ENCODE measurements around the gene BBLN.

BBLN gene

DNA sequence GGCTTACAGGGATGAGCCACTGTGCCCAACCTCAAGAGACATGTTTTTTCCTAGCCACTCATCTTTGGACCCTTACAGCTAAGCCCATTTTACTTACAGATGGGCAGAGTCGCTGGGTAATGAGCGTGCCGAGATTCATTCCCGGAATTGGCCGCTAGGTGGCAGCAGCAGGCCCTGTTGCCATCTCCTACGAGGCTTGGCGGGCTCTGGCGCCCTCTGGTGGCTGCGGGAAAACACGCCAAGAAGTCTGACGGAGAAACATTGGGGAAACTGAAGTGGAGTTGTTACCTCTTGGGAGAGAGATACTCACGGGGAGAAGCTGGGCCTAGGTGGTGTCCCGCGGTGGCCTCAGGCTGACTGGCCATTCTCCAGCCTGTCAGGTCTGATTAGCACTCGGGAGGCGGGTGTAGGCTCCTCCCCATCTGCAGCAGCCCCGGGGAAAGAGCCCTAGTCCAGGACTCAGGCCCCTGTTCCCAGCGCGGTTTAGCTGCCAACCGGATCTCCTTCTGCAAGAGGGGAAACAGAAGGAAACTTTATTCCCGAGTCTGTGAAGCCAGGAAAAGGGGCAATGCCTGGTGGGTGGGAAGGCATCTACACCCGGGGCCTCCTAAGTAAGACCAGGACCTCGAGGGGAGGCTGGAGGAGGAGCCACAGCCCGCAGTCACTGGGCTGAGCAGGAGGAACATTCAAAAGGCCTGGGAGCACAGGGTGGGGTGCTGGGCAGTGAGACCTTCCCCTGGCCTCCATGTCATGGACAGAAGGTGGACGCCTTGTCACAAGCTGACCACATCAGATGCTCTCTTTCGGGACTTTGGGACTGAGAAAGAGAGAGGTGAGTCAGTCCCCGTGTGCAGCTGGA is 42.2 kb upstream of the BBLN start:
- TF ChIP-seq, protein P1, sequence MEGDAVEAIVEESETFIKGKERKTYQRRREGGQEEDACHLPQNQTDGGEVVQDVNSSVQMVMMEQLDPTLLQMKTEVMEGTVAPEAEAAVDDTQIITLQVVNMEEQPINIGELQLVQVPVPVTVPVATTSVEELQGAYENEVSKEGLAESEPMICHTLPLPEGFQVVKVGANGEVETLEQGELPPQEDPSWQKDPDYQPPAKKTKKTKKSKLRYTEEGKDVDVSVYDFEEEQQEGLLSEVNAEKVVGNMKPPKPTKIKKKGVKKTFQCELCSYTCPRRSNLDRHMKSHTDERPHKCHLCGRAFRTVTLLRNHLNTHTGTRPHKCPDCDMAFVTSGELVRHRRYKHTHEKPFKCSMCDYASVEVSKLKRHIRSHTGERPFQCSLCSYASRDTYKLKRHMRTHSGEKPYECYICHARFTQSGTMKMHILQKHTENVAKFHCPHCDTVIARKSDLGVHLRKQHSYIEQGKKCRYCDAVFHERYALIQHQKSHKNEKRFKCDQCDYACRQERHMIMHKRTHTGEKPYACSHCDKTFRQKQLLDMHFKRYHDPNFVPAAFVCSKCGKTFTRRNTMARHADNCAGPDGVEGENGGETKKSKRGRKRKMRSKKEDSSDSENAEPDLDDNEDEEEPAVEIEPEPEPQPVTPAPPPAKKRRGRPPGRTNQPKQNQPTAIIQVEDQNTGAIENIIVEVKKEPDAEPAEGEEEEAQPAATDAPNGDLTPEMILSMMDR (IDR thresholded peaks at IDR 0.05; ENCODE audit: low read depth, low read length) = no peak; the same call in none of the 2 replicates
- DNase-seq (ENCODE audit: extremely low read depth, low read depth) = peak; percentile 59

DNA sequence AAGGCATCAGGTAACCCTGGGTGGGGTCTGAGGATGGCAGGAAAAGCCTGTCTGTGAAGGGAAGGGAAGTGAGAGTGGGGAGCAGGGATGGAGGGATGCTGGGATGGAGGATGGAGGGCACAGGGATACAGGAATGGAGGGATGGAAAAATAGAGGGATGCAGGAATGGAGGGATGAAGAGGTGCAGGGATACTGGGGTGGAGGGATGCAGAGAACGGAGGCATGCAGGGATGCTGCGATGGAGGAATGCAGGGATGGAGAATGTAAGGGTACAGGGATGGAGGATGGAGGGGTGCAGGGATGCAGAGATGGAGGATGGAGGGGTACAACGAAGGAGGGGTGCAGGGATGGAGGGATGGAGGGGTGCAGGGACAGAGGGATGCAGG is 41.6 kb upstream of the BBLN start:
- TF ChIP-seq, protein P1 (IDR thresholded peaks at IDR 0.05; ENCODE audit: low read depth, low read length) = no peak

DNA sequence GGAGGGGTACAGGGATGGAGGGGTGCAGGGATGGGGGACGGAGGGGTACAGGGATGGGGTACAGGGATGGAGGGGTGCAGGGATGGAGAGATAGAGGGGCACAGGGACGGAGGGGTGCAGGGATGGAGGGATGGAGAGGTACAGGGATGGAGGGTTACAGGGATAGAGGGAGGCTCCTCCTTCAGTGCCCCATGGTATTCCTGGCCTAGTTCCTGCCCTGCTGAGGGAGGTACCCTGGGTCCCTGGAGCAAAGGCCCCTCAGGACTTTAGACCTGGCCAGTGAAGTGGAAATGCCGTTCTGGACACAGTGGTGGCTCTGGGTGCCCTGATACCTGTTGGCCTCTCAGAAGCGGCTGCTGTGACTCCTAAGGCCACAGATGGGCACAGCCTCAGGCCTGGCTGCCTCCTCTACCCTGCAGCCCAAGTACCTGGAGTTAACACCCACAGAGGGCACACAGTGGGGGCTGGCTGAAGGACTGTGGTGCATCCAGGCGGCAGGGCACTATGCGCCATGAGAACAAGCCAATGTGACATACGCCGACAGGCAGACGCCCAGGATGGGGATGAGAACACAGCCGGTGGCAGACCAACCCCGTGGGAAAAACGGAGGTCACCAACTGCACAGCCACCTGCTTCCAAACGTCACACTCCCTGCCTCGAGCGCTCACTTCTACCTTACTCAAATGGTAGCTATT is 40.9 kb upstream of the BBLN start:
- TF ChIP-seq, protein P1 (IDR thresholded peaks at IDR 0.05; ENCODE audit: low read depth, low read length) = no peak
- DNase-seq (ENCODE audit: extremely low read depth, low read depth) = no peak

More for the DNA sequence above, 41.6 kb upstream of the BBLN start:
- DNase-seq (ENCODE audit: extremely low read depth, low read depth) = no peak

DNA sequence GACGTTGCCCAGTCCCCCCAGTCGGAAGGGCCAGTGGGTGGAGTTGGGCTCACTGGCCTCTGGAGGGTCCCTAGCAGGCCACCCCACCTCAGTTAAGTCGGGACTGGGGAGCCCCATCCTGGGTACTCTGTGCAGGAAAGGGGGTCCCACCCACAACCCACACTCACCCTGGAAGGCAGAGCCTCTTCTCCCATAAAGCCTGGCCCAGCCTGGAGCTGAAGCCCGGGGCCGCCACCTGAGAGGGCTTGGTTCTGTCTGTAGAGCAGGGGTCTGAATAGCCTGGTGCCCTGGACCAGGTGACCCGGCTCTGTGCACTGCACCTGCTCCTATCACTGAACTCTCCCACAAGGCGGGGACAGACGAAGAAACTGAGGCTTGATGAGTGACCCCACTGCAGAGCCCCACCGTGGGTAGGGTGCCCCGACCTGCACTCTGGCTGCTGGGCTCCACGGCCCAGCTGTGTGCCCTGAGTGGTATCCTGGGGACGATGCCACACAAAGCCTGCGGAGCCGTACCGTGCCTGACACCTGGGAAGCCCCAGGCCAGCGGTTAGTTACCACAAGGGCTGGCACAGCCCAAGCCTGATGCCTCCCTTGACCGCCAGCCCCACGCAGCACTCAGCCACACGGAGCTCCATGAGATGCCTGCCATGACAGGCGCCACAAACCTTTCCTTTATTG is 39.9 kb upstream of the BBLN start:
- no peak for DNase-seq (ENCODE audit: extremely low read depth, low read depth)
- TF ChIP-seq, protein P1 (IDR thresholded peaks at IDR 0.05; ENCODE audit: low read depth, low read length) = no peak

DNA sequence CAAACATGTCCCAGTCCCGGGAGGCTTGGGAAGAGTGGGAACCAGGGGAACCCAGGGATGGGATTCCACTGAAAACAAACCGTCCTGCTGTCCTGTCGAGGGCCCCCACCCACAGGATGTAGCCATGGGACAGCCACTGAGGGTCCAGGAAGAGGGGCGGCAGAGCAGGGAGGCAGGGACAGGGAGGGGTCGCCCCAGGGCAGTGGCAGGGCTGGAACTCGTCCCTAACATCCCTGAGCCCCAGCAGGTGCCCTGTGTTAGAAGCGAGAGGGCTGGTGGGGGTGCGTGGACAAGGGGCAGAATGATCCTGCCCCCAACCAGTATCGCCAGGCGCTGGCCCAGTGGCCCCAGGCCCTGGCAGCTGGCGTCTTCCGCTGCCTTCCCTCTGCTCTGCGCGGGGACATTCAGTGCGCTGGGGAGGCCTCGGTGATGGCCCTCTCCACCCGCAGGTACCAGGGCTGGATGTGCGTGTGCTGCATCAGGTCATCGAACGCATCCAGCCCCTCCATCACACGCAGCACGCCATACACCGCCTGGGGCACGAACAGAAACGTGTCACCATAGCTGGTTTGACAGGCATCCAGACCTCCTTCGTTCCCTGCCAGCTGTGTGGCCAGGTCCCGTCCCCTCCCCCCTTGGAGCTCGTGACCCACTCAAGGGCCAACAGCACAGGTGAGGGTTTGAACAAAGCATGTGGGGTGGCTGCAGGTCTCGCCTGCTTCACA is 39.2 kb upstream of the BBLN start:
- no peak for DNase-seq (ENCODE audit: extremely low read depth, low read depth)
- TF ChIP-seq, protein P1 (IDR thresholded peaks at IDR 0.05; ENCODE audit: low read depth, low read length) = no peak

DNA sequence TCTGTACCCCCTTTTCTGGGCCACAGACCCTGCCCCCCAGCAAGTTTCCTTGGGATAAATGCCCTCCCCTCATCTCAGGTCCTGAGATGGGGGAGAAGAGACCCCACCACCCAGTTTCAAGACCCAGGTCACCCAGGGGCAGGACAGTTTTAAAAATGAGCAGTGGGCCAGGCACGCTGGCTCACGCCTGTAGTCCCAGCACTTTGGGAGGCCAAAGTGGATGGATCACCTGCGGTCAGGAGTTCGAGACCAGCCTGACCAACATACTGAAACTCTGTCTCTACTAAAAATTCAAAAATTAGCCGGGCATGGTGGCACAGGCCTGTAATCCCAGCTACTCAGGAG is 38.6 kb upstream of the BBLN start:
- no peak for DNase-seq (ENCODE audit: extremely low read depth, low read depth)
- TF ChIP-seq, protein P1 (IDR thresholded peaks at IDR 0.05; ENCODE audit: low read depth, low read length) = no peak

Measured in AG09319 (cell line).